ENCODE measurements around the gene EPB41L2. TPM values are rescaled to one million over a fixed set of nuclear protein-coding genes. Genes with fewer than 3 reads are reported as not detected.
"Not testable (repeated sequence)": the region's sequence is repeated elsewhere in the genome, so short reads cannot be mapped to it uniquely, and the experiment has no call there.

Gene EPB41L2
- total RNA-seq, 4 donors from 2014 or later = 57.2 to 116 (median 85.2) TPM

DNA sequence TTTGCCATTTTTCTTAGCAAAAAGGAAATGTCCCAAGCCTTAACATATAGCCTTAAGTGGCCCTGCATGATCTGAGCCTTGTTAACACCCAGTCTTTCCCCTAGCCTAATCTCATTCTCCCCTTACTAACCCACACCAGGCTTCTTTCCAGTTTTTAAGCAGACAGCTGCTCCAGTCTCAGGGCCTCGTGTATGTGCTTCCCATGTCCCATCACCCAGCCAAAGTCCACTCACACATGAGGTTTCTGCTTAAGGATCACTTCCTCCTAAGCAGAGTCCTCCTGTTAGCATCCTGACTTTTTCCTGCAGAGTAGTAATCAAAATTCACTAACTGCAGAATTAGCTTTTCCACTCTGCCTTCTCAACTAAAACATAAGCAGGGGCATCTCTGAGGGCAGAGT is 139.7 kb downstream of the EPB41L2 start:
- no peak overlapping the region for H3K4me3 ChIP-seq
- TF ChIP-seq, protein P1, sequence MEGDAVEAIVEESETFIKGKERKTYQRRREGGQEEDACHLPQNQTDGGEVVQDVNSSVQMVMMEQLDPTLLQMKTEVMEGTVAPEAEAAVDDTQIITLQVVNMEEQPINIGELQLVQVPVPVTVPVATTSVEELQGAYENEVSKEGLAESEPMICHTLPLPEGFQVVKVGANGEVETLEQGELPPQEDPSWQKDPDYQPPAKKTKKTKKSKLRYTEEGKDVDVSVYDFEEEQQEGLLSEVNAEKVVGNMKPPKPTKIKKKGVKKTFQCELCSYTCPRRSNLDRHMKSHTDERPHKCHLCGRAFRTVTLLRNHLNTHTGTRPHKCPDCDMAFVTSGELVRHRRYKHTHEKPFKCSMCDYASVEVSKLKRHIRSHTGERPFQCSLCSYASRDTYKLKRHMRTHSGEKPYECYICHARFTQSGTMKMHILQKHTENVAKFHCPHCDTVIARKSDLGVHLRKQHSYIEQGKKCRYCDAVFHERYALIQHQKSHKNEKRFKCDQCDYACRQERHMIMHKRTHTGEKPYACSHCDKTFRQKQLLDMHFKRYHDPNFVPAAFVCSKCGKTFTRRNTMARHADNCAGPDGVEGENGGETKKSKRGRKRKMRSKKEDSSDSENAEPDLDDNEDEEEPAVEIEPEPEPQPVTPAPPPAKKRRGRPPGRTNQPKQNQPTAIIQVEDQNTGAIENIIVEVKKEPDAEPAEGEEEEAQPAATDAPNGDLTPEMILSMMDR (IDR thresholded peaks at IDR 0.05) = no peak
- TF ChIP-seq POLR2AphosphoS5 (IDR thresholded peaks at IDR 0.05) = no peak
- TF ChIP-seq POLR2A (IDR thresholded peaks at IDR 0.05) = no peak
- no peak for TF ChIP-seq EP300 (IDR thresholded peaks at IDR 0.05)
- H3K27me3 ChIP-seq = no peaks in the 10 kb centered on the region
- peaks cover 0 to 2% (median 0%) of the 10 kb centered on the region in 3 donors for H3K4me1 ChIP-seq
- H3K9me3 ChIP-seq = no peaks in the 10 kb centered on the region
- no peak for ATAC-seq
- no peaks in the 10 kb centered on the region for H3K36me3 ChIP-seq
- no peak overlapping the region for H3K27ac ChIP-seq
- 36 to 40% methylated on average over 1 of the region's 1 CpG for WGBS, 2 donors (ENCODE audit: low coverage in 1 of 2)

DNA sequence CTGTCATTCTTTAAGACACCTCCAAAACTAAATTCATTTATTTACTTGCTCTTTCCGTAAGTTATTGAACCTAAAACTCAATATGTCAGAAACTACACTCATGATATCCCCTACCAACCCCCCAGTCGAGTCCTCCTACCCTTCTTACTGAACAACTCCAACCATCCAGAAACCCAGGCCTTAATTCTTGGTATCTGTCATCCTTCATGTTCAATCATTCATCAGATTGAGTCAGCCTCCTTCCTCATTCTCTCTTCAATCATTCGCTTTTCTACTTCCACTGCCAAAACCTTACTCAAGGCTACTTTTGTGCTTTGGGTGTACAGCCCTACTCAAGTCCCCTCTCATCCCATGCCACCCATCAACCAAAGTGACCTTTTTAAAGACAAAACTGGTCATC is 140.1 kb downstream of the EPB41L2 start:
- Histone ChIP-seq H3K36me3 (no peaks in the 10 kb centered on the region), H3K27ac (no peak overlapping the region), H3K9me3 (no peaks in the 10 kb centered on the region), H3K4me1 (no peaks in the 10 kb centered on the region), H3K27me3 (no peaks in the 10 kb centered on the region), H3K4me3 (no peak overlapping the region)
- TF ChIP-seq, protein P1 (IDR thresholded peaks at IDR 0.05) = no peak
- TF ChIP-seq POLR2AphosphoS5 (IDR thresholded peaks at IDR 0.05) (no peak), EP300 (IDR thresholded peaks at IDR 0.05) (no peak), POLR2A (IDR thresholded peaks at IDR 0.05) (no peak)
- no peak for ATAC-seq
- WGBS, 2 donors (ENCODE audit: low coverage in 1 of 2) = 82 to 100% methylated on average over 3 of the region's 3 CpGs

DNA sequence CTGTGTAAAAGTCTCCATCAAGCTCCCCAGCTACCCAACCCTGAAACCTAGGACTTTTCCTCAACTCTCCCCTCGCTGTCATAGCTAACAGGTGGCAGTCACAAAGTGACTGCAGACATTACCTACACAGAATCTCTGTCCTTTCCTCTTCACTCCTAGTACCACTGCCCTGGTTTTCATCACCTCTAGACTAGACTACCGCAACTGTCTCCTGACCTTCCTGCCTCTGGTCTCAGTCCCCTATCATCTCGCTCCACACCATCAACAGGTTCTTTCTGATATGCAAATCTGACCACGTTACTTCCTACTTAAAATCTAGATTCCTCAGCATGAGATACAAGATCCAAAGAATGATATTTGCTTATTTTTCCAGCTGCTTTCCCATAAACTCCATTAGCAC is 142.1 kb downstream of the EPB41L2 start:
- Histone ChIP-seq H3K36me3 (no peaks in the 10 kb centered on the region), H3K4me3 (no peak overlapping the region), H3K27ac (no peak overlapping the region), H3K9me3 (no peaks in the 10 kb centered on the region), H3K4me1 (no peaks in the 10 kb centered on the region), H3K27me3 (no peaks in the 10 kb centered on the region)
- TF ChIP-seq, protein P1 (IDR thresholded peaks at IDR 0.05) = no peak
- TF ChIP-seq POLR2A (IDR thresholded peaks at IDR 0.05) (no peak), POLR2AphosphoS5 (IDR thresholded peaks at IDR 0.05) (no peak), EP300 (IDR thresholded peaks at IDR 0.05) (no peak)
- ATAC-seq = no peak
- WGBS, 2 donors (ENCODE audit: low coverage in 1 of 2) = 89 to 93% methylated on average over 4 of the region's 4 CpGs

DNA sequence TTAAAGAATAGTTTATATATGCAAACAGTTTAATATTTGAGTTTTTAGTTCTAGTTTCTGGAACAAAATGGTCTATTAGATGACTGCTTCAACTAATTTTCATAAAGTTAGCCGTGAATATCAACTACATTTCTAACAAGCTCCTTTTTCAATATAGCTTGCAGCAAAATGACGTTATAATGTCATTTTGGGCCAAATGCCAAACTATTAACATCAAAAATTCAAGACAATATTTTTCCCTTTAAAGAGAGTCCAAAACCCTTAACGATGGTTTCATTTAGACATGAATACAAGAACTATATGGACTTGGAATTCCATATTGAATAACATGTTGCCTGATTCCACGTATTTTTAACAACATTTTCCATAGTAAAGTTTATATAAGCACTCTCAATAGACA is 144.9 kb downstream of the EPB41L2 start:
- Histone ChIP-seq H3K4me1 (no peaks in the 10 kb centered on the region), H3K9me3 (no peaks in the 10 kb centered on the region), H3K36me3 (no peaks in the 10 kb centered on the region), H3K4me3 (no peak overlapping the region), H3K27me3 (no peaks in the 10 kb centered on the region), H3K27ac (no peak overlapping the region)
- 57 to 60% methylated on average over 4 of the region's 4 CpGs for WGBS, 2 donors (ENCODE audit: low coverage in 1 of 2)
- ATAC-seq = no peak
- TF ChIP-seq EP300 (IDR thresholded peaks at IDR 0.05) (no peak), POLR2AphosphoS5 (IDR thresholded peaks at IDR 0.05) (no peak), POLR2A (IDR thresholded peaks at IDR 0.05) (no peak)
- TF ChIP-seq, protein P1 (IDR thresholded peaks at IDR 0.05) = no peak

DNA sequence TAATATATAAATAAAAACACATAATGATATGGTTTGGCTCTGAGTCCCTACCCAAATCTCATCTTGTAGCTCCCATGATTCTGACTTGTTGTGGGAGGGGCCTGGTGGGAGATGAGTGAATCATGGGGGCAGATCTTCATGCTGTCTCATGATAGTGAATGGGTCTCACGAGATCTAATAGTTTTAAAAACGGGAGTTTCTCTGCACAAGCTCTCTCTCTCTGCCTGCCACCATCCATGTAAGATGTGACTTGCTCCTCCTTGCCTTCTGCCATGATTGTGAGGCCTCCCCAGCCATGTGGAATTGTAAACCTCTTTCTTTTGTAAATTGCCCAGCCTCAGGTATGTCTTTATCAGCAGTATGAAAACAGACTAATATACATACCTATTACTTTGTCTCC is 147.4 kb downstream of the EPB41L2 start:
- H3K27me3 ChIP-seq, H3K27ac ChIP-seq, H3K9me3 ChIP-seq, H3K36me3 ChIP-seq, H3K4me1 ChIP-seq, H3K4me3 ChIP-seq, ATAC-seq: not testable (repeated sequence)
- 96 to 97% methylated on average over 2 of the region's 2 CpGs for WGBS, 2 donors (ENCODE audit: low coverage in 1 of 2)
